Measurements from ENCODE around the gene NEBL. TPM values are rescaled to one million over a fixed set of nuclear protein-coding genes. Genes with fewer than 3 reads are reported as not detected.

Gene NEBL
- total and polyA plus RNA-seq, 9 of the 15 experiments (the other 6 are each of a cell fraction or from before 2014, with no cell fraction given): 0.82 to 14.6 (median 9.8) TPM

DNA sequence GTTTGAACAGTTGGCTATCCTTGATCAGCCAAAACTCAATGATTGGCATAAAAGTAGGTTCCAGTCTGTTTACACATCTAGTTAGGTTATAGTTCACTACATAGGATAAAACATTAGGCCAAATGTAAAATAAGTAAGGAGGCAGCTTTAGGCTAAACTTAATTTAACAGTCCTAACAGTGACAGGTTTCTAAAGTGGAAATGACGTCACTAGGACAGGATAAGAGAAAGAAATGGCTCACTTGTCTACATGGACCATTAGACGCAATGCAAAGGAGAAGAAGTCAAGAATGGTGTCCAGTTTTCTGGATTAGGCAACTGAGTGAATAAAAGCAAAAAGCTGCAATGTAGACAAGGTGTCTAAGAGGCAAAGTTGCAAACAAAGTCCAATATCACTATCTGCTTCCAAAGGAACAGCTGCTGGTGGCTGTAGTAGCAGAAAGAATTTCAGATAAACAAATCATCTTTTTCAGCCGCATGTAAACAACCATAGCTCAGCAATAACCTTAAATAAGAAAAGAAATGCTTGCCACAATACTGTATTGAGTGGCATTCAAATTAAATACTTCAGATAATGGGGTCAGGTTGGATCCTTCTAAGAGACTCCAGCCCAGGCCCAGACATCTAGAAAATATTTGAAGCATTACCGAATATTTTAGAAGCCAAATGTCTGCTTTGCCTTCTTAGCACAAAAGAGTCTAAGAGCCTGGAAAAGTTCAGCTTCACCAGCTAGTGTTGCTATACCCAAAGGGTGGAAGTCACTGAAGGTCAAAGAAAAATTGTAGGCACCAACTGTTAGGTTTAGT lies 154.2 kb downstream of the NEBL start:
- H3K36me3 ChIP-seq (ENCODE audit: control insufficient read depth, insufficient read depth, low read length): no peaks in the 10 kb centered on the region
- intact Hi-C loops (cut with micrococcal nuclease) (no loop called here), in situ Hi-C loops (cut with MboI) (no loop called here)
- ATAC-seq (no peak), DNase-seq (ENCODE audit: extremely low read depth in 1 of 4, low spot score in 3 of 4) (no peak), FAIRE-seq (no peak)
- no peaks in the 10 kb centered on the region for H3K79me2 ChIP-seq (ENCODE audit: control insufficient read depth, insufficient read depth, low read length)
- H3K9me3 ChIP-seq (replicated peaks; ENCODE audit: control insufficient read depth, insufficient read depth, low read depth, low read length): no peaks in the 10 kb centered on the region
- H3K9me1 ChIP-seq (ENCODE audit: control insufficient read depth, insufficient read depth, low read length): no peaks in the 10 kb centered on the region
- no peaks in the 10 kb centered on the region for H3K4me1 ChIP-seq (replicated peaks in 1 of 2; ENCODE audit: control insufficient read depth in 2 of 2, insufficient read depth in 2 of 2, low read length in 2 of 2)
- TF ChIP-seq, protein P1, sequence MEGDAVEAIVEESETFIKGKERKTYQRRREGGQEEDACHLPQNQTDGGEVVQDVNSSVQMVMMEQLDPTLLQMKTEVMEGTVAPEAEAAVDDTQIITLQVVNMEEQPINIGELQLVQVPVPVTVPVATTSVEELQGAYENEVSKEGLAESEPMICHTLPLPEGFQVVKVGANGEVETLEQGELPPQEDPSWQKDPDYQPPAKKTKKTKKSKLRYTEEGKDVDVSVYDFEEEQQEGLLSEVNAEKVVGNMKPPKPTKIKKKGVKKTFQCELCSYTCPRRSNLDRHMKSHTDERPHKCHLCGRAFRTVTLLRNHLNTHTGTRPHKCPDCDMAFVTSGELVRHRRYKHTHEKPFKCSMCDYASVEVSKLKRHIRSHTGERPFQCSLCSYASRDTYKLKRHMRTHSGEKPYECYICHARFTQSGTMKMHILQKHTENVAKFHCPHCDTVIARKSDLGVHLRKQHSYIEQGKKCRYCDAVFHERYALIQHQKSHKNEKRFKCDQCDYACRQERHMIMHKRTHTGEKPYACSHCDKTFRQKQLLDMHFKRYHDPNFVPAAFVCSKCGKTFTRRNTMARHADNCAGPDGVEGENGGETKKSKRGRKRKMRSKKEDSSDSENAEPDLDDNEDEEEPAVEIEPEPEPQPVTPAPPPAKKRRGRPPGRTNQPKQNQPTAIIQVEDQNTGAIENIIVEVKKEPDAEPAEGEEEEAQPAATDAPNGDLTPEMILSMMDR (IDR thresholded peaks at IDR 0.05 in 2 of 3, conservative IDR thresholded peaks at IDR 0.05 in 1 of 3; ENCODE audit: insufficient read depth in 2 of 3, low read depth in 1 of 3, low read length in 3 of 3): no peak
- TF ChIP-seq SMARCA4 (IDR thresholded peaks at IDR 0.05) (no peak), ATF1 (CRISPR knock-in tag; IDR thresholded peaks at IDR 0.05) (no peak), ATF1 (tag; IDR thresholded peaks at IDR 0.05) (peak; percentile 37; the same call in 1 of the 2 replicates), ATF7 (IDR thresholded peaks at IDR 0.05) (no peak), GATA2 (CRISPR knock-in tag; IDR thresholded peaks at IDR 0.05) (no peak)
- H3K9ac ChIP-seq (ENCODE audit: insufficient read depth in 1 of 2, low read depth in 2 of 2, low read length in 2 of 2): no peak overlapping the region
- H4K20me1 ChIP-seq (replicated peaks; ENCODE audit: control insufficient read depth, insufficient read depth, low read length): no peaks in the 10 kb centered on the region
- no peak overlapping the region for H3K27ac ChIP-seq (ENCODE audit: extremely low read depth, low read depth, low read length)
- H3K4me3 ChIP-seq: no peak overlapping the region
- 2% methylated on average over 3 of the region's 4 CpGs for WGBS (ENCODE audit: insufficient coverage, low coverage, missing lambda C conversion rate)
- CTCF ChIA-PET (ENCODE audit: low intra/inter-chr PET ratio): no interaction called here
- H2AFZ ChIP-seq (ENCODE audit: low read depth, low read length): no peak overlapping the region
- POLR2A ChIA-PET: no interaction called here
- H3K27me3 ChIP-seq (ENCODE audit: control insufficient read depth in 2 of 2, insufficient read depth in 2 of 2, low read length in 2 of 2): no peaks in the 10 kb centered on the region
- BruUV-seq (replicated peaks): no TSS peak
- H3K4me2 ChIP-seq (ENCODE audit: insufficient read depth, low read length): no peak overlapping the region
